H1 (cell line): Measurements from ENCODE around the gene RNF13. TPM values are rescaled to one million over a fixed set of nuclear protein-coding genes. Genes with fewer than 3 reads are reported as not detected.

ENCODE experiments used
- CTCF ChIA-PET: fragments of 300-600 bp; sonication (Branson Sonifier 250); formaldehyde crosslinking; loops from one replicate; lab custom pipeline; 2021; ENCODE audit not compliant: partially characterized antibody; lab: Charles Lee
- POLR2A ChIA-PET: fragments of 300-600 bp; sonication (Branson Sonifier 250); formaldehyde crosslinking; loops from one replicate; lab custom pipeline; 2021; ENCODE audit warnings: inconsistent platforms; ENCODE audit not compliant: partially characterized antibody; lab: Charles Lee
- DNase-seq, 2 experiments: peaks; one replicate each; pipeline versions ENCODE4 v3.0.0 to v3.0.0-alpha.2; 2010 to 2022; ENCODE audit warnings: low spot score in 2 of 2, low read depth in 1 of 2, mixed read lengths in 1 of 2
- FAIRE-seq: peaks from 2 replicates; lab custom pipeline; 2011; peaks lifted over from hg19 to GRCh38; lab: Jason Lieb, UNC
- H2AFZ ChIP-seq: 2 replicates; pipeline ENCODE4 v1.8.1; 2012; ENCODE audit warnings: low read length, inconsistent platforms
- H2AK5ac ChIP-seq: 2 replicates; pipeline ENCODE4 v1.6.1; 2013; ENCODE audit warnings: low read depth, low read length
- H2BK120ac ChIP-seq: replicated peaks from 2 replicates; pipeline ENCODE3; 2013; ENCODE audit warnings: low read depth, low read length, inconsistent platforms
- H2BK12ac ChIP-seq: 2 replicates; pipeline ENCODE4 v1.6.1; 2013; ENCODE audit warnings: low read depth, low read length
- H2BK15ac ChIP-seq: 2 replicates; pipeline ENCODE4 v1.6.1; 2013; ENCODE audit warnings: low read length
- H2BK20ac ChIP-seq: 2 replicates; pipeline ENCODE4 v1.6.1; 2013; ENCODE audit warnings: low read length
- H2BK5ac ChIP-seq: 2 replicates; pipeline ENCODE4 v1.6.1; 2013; ENCODE audit warnings: low read depth, low read length
- H3K14ac ChIP-seq: 2 replicates; pipeline ENCODE4 v1.6.1; 2013; ENCODE audit warnings: inconsistent platforms; ENCODE audit not compliant: insufficient read length
- H3K18ac ChIP-seq: 2 replicates; pipeline ENCODE4 v1.6.1; 2013; ENCODE audit warnings: low read length; ENCODE audit errors: extremely low read depth
- H3K23ac ChIP-seq: 2 replicates; pipeline ENCODE4 v1.6.1; 2013; ENCODE audit warnings: inconsistent platforms; ENCODE audit not compliant: insufficient read length
- H3K23me2 ChIP-seq: 2 replicates; pipeline ENCODE4 v1.6.1; 2013; ENCODE audit warnings: low read depth, low read length
- H3K27ac ChIP-seq: 2 replicates; pipeline ENCODE4 v1.6.1; 2011; ENCODE audit warnings: low read depth, low read length, inconsistent platforms
- H3K27me3 ChIP-seq, 4 experiments: replicated peaks in 1 of 4; 1 replicate in 1 of 4; 2 replicates in 3 of 4; pipeline versions ENCODE4 v1.6.1 to v1.8.1; 2011 to 2013; ENCODE audit warnings: low read length in 3 of 4, mild to moderate bottlenecking in 3 of 4, inconsistent platforms in 2 of 4, mixed read lengths in 2 of 4, moderate library complexity in 1 of 4; ENCODE audit not compliant: control insufficient read depth in 3 of 4, insufficient read depth in 3 of 4; ENCODE audit errors: extremely low read depth in 1 of 4
- H3K36me3 ChIP-seq, 4 experiments: 2 replicates each; pipeline versions ENCODE4 v1.6.1 to v1.8.1; 2011 to 2013; ENCODE audit warnings: mild to moderate bottlenecking in 4 of 4, low read length in 3 of 4, moderate library complexity in 2 of 4, control low read depth in 1 of 4, inconsistent platforms in 1 of 4; ENCODE audit not compliant: insufficient read depth in 4 of 4, control insufficient read depth in 2 of 4
- H3K4ac ChIP-seq: replicated peaks from 2 replicates; pipeline ENCODE3; 2013; ENCODE audit warnings: low read length, low read depth, mixed read lengths, inconsistent platforms; ENCODE audit not compliant: insufficient read length
- H3K4me1 ChIP-seq, 4 experiments: replicated peaks in 1 of 4; 1 replicate in 1 of 4; 2 replicates in 3 of 4; pipeline versions ENCODE4 v1.6.1 to v1.8.1; 2011 to 2013; ENCODE audit warnings: low read length in 3 of 4, inconsistent platforms in 2 of 4, mixed read lengths in 1 of 4; ENCODE audit not compliant: insufficient read depth in 4 of 4, control insufficient read depth in 3 of 4
- H3K4me2 ChIP-seq, 2 experiments: 2 replicates each; pipeline versions ENCODE4 v1.6.1 to v1.8.1; 2011 to 2013; ENCODE audit warnings: low read depth in 2 of 2, low read length in 2 of 2, control low read depth in 1 of 2, inconsistent platforms in 1 of 2, mild to moderate bottlenecking in 1 of 2; ENCODE audit not compliant: insufficient read depth in 1 of 2
- H3K4me3 ChIP-seq, 4 experiments: fragments of 200-600, 300-600 bp in 1 of 4; sonication (generic), shearing (Covaris generic), sonication (Bioruptor Twin) in 1 of 4; 2 replicates each; pipeline versions ENCODE4 v1.5.1 to v1.8.1; 2011 to 2016; ENCODE audit warnings: low read length in 4 of 4, low read depth in 3 of 4, control low read depth in 2 of 4, inconsistent platforms in 2 of 4, mild to moderate bottlenecking in 2 of 4, mixed read lengths in 1 of 4, moderate library complexity in 1 of 4; ENCODE audit not compliant: insufficient read depth in 2 of 4; ENCODE audit errors: extremely low read depth in 1 of 4
- H3K56ac ChIP-seq: replicated peaks from 2 replicates; pipeline ENCODE3; 2013; ENCODE audit warnings: low read depth, mild to moderate bottlenecking, mixed read lengths, low read length, inconsistent platforms; ENCODE audit not compliant: insufficient read length
- H3K79me1 ChIP-seq: 2 replicates; pipeline ENCODE4 v1.6.1; 2013; ENCODE audit warnings: low read depth, low read length, control low read depth
- H3K79me2 ChIP-seq, 2 experiments: 2 replicates each; pipeline versions ENCODE4 v1.6.1 to v1.8.1; 2012 to 2013; ENCODE audit warnings: low read length in 2 of 2, mild to moderate bottlenecking in 2 of 2, inconsistent platforms in 1 of 2; ENCODE audit not compliant: insufficient read depth in 2 of 2, control insufficient read depth in 1 of 2
- H3K9ac ChIP-seq, 4 experiments: replicated peaks in 1 of 4; 1 replicate in 1 of 4; 2 replicates in 3 of 4; pipeline versions ENCODE4 v1.6.1 to v1.8.1; 2011 to 2013; ENCODE audit warnings: low read depth in 3 of 4, low read length in 3 of 4, control low read depth in 2 of 4, mild to moderate bottlenecking in 2 of 4, moderate library complexity in 2 of 4, inconsistent platforms in 1 of 4; ENCODE audit errors: extremely low read depth in 1 of 4
- H3K9me3 ChIP-seq, 2 experiments: 2 replicates each; pipeline versions ENCODE4 v1.6.1 to v1.8.1; 2012 to 2013; ENCODE audit warnings: mild to moderate bottlenecking in 2 of 2, moderate library complexity in 2 of 2, control low read depth in 1 of 2, inconsistent platforms in 1 of 2, low read depth in 1 of 2, low read length in 1 of 2, mixed read lengths in 1 of 2; ENCODE audit not compliant: insufficient read depth in 2 of 2
- H4K20me1 ChIP-seq, 2 experiments: replicated peaks in 1 of 2; 2 replicates each; pipeline versions ENCODE3 to v1.8.1; 2011 to 2013; ENCODE audit warnings: inconsistent platforms in 2 of 2, low read length in 2 of 2, mild to moderate bottlenecking in 1 of 2; ENCODE audit not compliant: insufficient read depth in 2 of 2, control insufficient read depth in 1 of 2
- H4K5ac ChIP-seq: 2 replicates; pipeline ENCODE4 v1.6.1; 2013; ENCODE audit warnings: low read length, low read depth, mixed read lengths, inconsistent platforms; ENCODE audit not compliant: insufficient read length
- H4K8ac ChIP-seq: 2 replicates; pipeline ENCODE4 v1.8.0; 2013; ENCODE audit warnings: mild to moderate bottlenecking, moderate library complexity, low read length, inconsistent platforms; ENCODE audit not compliant: insufficient read depth; ENCODE audit errors: extremely low read depth
- H4K91ac ChIP-seq: replicated peaks from 2 replicates; pipeline ENCODE3; 2013; ENCODE audit warnings: low read length, mixed read lengths, inconsistent platforms; ENCODE audit not compliant: insufficient read length
- ASH2L ChIP-seq: fragments of 200-600, 300-600 bp; sonication (generic); IDR thresholded peaks from one replicate; pipeline ENCODE4 v1.7.1; 2017; ENCODE audit warnings: low read length
- EGR1 ChIP-seq: IDR thresholded peaks from 2 replicates; pipeline ENCODE4 v1.6.1; 2011; ENCODE audit warnings: low read depth, low read length, borderline replicate concordance
- KDM1A ChIP-seq: fragments of 200-600, 300-600 bp; sonication (generic); IDR thresholded peaks from 2 replicates; pipeline ENCODE4 v1.7.1; 2016; ENCODE audit warnings: mild to moderate bottlenecking, low read length, borderline replicate concordance
- MAFK ChIP-seq: IDR thresholded peaks from 2 replicates; pipeline ENCODE4 v1.6.1; 2012; ENCODE audit warnings: low read depth, mild to moderate bottlenecking, improper control_type of control experiment, low read length
- MAX ChIP-seq: IDR thresholded peaks from 2 replicates; pipeline ENCODE4 v1.6.1; 2012; ENCODE audit warnings: inconsistent platforms
- PHF8 ChIP-seq: fragments of 200-600 bp; sonication (generic); conservative IDR thresholded peaks from 2 replicates; pipeline ENCODE4 v1.7.1; 2012; ENCODE audit warnings: low read depth, mild to moderate bottlenecking, inconsistent platforms, low read length, moderate library complexity
- POU5F1 ChIP-seq: IDR thresholded peaks from 2 replicates; pipeline ENCODE4 v1.6.1; 2011; ENCODE audit warnings: low read depth, mild to moderate bottlenecking, low read length, moderate library complexity
- SIN3A ChIP-seq, 2 experiments: IDR thresholded peaks in 1 of 2; conservative IDR thresholded peaks in 1 of 2; 2 replicates each; pipeline ENCODE4 v1.6.1; 2011 to 2012; ENCODE audit warnings: low read length in 2 of 2, improper control_type of control experiment in 1 of 2, low read depth in 1 of 2, mild to moderate bottlenecking in 1 of 2
- SIX5 ChIP-seq: IDR thresholded peaks from 2 replicates; pipeline ENCODE4 v1.6.1; 2011; ENCODE audit warnings: mild to moderate bottlenecking, low read depth, low read length
- TAF1 ChIP-seq: IDR thresholded peaks from 2 replicates; pipeline ENCODE4 v1.6.1; 2011; ENCODE audit warnings: mild to moderate bottlenecking, low read depth, low read length
- TBP ChIP-seq: IDR thresholded peaks from 2 replicates; pipeline ENCODE4 v1.6.1; 2011; ENCODE audit warnings: low read depth, low read length, improper control_type of control experiment
- WGBS, 2 experiments: shearing (Covaris generic) in 1 of 2; methylation state at CpG; one replicate each; pipeline versions ENCODE4 v1.1.6 to v1.1.7; 2013 to 2015; ENCODE audit warnings: low lambda C conversion rate in 2 of 2, mixed read lengths in 2 of 2, inconsistent platforms in 1 of 2, low coverage in 1 of 2, missing lambda C conversion rate in 1 of 2; ENCODE audit not compliant: insufficient replicate concordance in 2 of 2, insufficient coverage in 1 of 2, insufficient read length in 1 of 2; ENCODE audit errors: extremely low coverage in 1 of 2, missing lambda C conversion rate in 1 of 2; 5-methylcytosine and 5-hydroxymethylcytosine counted together
- polyA plus RNA-seq, 7 experiments: library from polyadenylated mRNA; depleted of rRNA in 3 of 7; stranded (reverse) in 5 of 7; unstranded in 2 of 7; fragments of >200 nt in 5 of 7; fragments of 200-250 nt in 2 of 7; gene quantifications; 1 replicate in 5 of 7; 2 replicates in 1 of 7; 4 replicates in 1 of 7; pipeline versions ENCODE4 v1.2.1 to v1.2.3, GENCODE V29; 2011 to 2013; ENCODE audit warnings: missing spikeins in 2 of 7, mixed read lengths in 2 of 7
- total RNA-seq: library from RNA; stranded (reverse); fragmentation: NEBNext Ultra II Directional; extraction: Animal tissue kit (Norgen Biotek cat#: 25700); gene quantifications from 2 replicates; pipeline ENCODE4 v1.2.1, GENCODE V29; 2021

The RNF13 gene
- total and polyA plus RNA-seq, 2 of the 8 experiments (the other 6 are each of a cell fraction or from before 2014, with no cell fraction given): 19.4 to 35.4 TPM

GRCh38 chr3:149971403-149972075 is 158.5 kb downstream of the RNF13 start:
- Histone ChIP-seq H4K20me1 (peaks cover 0 to 3% of the 10 kb centered on the region in 2 experiments), H3K14ac (peak overlapping the region; percentile 90), H3K79me2 (peaks cover 5 to 51% of the 10 kb centered on the region in 2 experiments; a peak in 3 of 4 replicates), H3K9me3 (no peaks in the 10 kb centered on the region), H2BK5ac (peak overlapping the region; percentile 68), H3K4ac (peak overlapping the region; percentile 60), H3K4me2 (peak overlapping the region; percentile 60 to 82), H2AFZ (0 out of 2 replicates have a peak overlapping the region, but pooled peaks have one; percentile 43), H3K27me3 (no peaks in the 10 kb centered on the region), H2BK120ac (no peak overlapping the region), H2BK12ac (no peak overlapping the region), H2BK20ac (no peak overlapping the region), H3K23ac (no peak overlapping the region), H3K4me1 (peaks cover 0 to 3% (median 2%) of the 10 kb centered on the region in 4 experiments; a peak in 3 of 7 replicates), H3K23me2 (peaks cover 10% of the 10 kb centered on the region), H4K91ac (peak overlapping the region; percentile 65), H2BK15ac (no peak overlapping the region), H2AK5ac (no peak overlapping the region), H3K9ac (peak overlapping the region; percentile 79 to 99 (median 93)), H3K79me1 (no peaks in the 10 kb centered on the region; the same call in 1 of the 2 replicates), H3K18ac (peak overlapping the region; percentile 44), H3K36me3 (peaks cover 0 to 18% (median 5%) of the 10 kb centered on the region in 4 experiments; a peak in 5 of 8 replicates), H4K5ac (peak overlapping the region; percentile 57), H3K27ac (peak overlapping the region; percentile 92), H3K4me3 (peak overlapping the region; percentile 79 to 92 (median 88)), H3K56ac (peak overlapping the region; percentile 86), H4K8ac (peak overlapping the region; percentile 94)
- POLR2A ChIA-PET: interaction anchor here (0.7 to 6.1 kb wide), 30 partner anchors 9 to 437 kb away, joined by 3 to 30 read pairs (median 4); partner anchors contain the start of gene TSC22D2
- CTCF ChIA-PET: interaction anchor here (0.6 to 9.2 kb wide), 12 partner anchors 13 to 449 kb away, joined by 3 to 75 read pairs (median 4); no protein-coding TSS in a partner anchor
- DNase-seq (peak in 1 of 2 experiments; percentile 85), FAIRE-seq (no peak)
- WGBS, 2 experiments: 1% methylated on average over 33 of the region's 42 CpGs; no CpG with 5 or more reads in 1 of the 2 experiments
- 0 out of 2 replicates have a peak, but pooled peaks have one; percentile 57 for TF ChIP-seq EGR1
- 0 out of 2 replicates have a peak, but pooled peaks have one; percentile 8 for TF ChIP-seq TBP
- TF ChIP-seq PHF8: peak; percentile 81; the same call in 1 of the 2 replicates
- no peak for TF ChIP-seq MAFK
- TF ChIP-seq SIX5: 0 out of 2 replicates have a peak, but pooled peaks have one; percentile 12
- TF ChIP-seq SIN3A (conservative IDR thresholded peaks at IDR 0.05 in 1 of 2, IDR thresholded peaks at IDR 0.05 in 1 of 2; ENCODE audit: low read depth in 1 of 2, low read length in 2 of 2): peak in 1 of 2 experiments; percentile 60; a peak in 1 of 4 replicates
- no peak for TF ChIP-seq MAX
- TF ChIP-seq POU5F1: no peak
- peak; percentile 54 for TF ChIP-seq ASH2L
- 0 out of 2 replicates have a peak, but pooled peaks have one; percentile 18 for TF ChIP-seq KDM1A
- peak; percentile 76; the same call in 1 of the 2 replicates for TF ChIP-seq TAF1
